H1 (cell line): Measurements from ENCODE around the gene FASLG. TPM values are rescaled to one million over a fixed set of nuclear protein-coding genes. Genes with fewer than 3 reads are reported as not detected.

Experiments used
- CTCF ChIA-PET: fragments of 300-600 bp; sonication (Branson Sonifier 250); formaldehyde crosslinking; loops from one replicate; lab custom pipeline; 2021; ENCODE audit not compliant: partially characterized antibody; lab: Charles Lee
- POLR2A ChIA-PET: fragments of 300-600 bp; sonication (Branson Sonifier 250); formaldehyde crosslinking; loops from one replicate; lab custom pipeline; 2021; ENCODE audit warnings: inconsistent platforms; ENCODE audit not compliant: partially characterized antibody; lab: Charles Lee
- DNase-seq, 2 experiments: peaks; one replicate each; pipeline versions ENCODE4 v3.0.0 to v3.0.0-alpha.2; 2010 to 2022; ENCODE audit warnings: low spot score in 2 of 2, low read depth in 1 of 2, mixed read lengths in 1 of 2
- FAIRE-seq: peaks from 2 replicates; lab custom pipeline; 2011; peaks lifted over from hg19 to GRCh38; lab: Jason Lieb, UNC
- H2AFZ ChIP-seq: 2 replicates; pipeline ENCODE4 v1.8.1; 2012; ENCODE audit warnings: low read length, inconsistent platforms
- H2AK5ac ChIP-seq: 2 replicates; pipeline ENCODE4 v1.6.1; 2013; ENCODE audit warnings: low read depth, low read length
- H2BK120ac ChIP-seq: replicated peaks from 2 replicates; pipeline ENCODE3; 2013; ENCODE audit warnings: low read depth, low read length, inconsistent platforms
- H2BK12ac ChIP-seq: 2 replicates; pipeline ENCODE4 v1.6.1; 2013; ENCODE audit warnings: low read depth, low read length
- H2BK15ac ChIP-seq: 2 replicates; pipeline ENCODE4 v1.6.1; 2013; ENCODE audit warnings: low read length
- H2BK20ac ChIP-seq: 2 replicates; pipeline ENCODE4 v1.6.1; 2013; ENCODE audit warnings: low read length
- H2BK5ac ChIP-seq: 2 replicates; pipeline ENCODE4 v1.6.1; 2013; ENCODE audit warnings: low read depth, low read length
- H3K14ac ChIP-seq: 2 replicates; pipeline ENCODE4 v1.6.1; 2013; ENCODE audit warnings: inconsistent platforms; ENCODE audit not compliant: insufficient read length
- H3K18ac ChIP-seq: 2 replicates; pipeline ENCODE4 v1.6.1; 2013; ENCODE audit warnings: low read length; ENCODE audit errors: extremely low read depth
- H3K23ac ChIP-seq: 2 replicates; pipeline ENCODE4 v1.6.1; 2013; ENCODE audit warnings: inconsistent platforms; ENCODE audit not compliant: insufficient read length
- H3K23me2 ChIP-seq: 2 replicates; pipeline ENCODE4 v1.6.1; 2013; ENCODE audit warnings: low read depth, low read length
- H3K27ac ChIP-seq: 2 replicates; pipeline ENCODE4 v1.6.1; 2011; ENCODE audit warnings: low read depth, low read length, inconsistent platforms
- H3K27me3 ChIP-seq, 4 experiments: replicated peaks in 1 of 4; 1 replicate in 1 of 4; 2 replicates in 3 of 4; pipeline versions ENCODE4 v1.6.1 to v1.8.1; 2011 to 2013; ENCODE audit warnings: low read length in 3 of 4, mild to moderate bottlenecking in 3 of 4, inconsistent platforms in 2 of 4, mixed read lengths in 2 of 4, moderate library complexity in 1 of 4; ENCODE audit not compliant: control insufficient read depth in 3 of 4, insufficient read depth in 3 of 4; ENCODE audit errors: extremely low read depth in 1 of 4
- H3K36me3 ChIP-seq, 4 experiments: 2 replicates each; pipeline versions ENCODE4 v1.6.1 to v1.8.1; 2011 to 2013; ENCODE audit warnings: mild to moderate bottlenecking in 4 of 4, low read length in 3 of 4, moderate library complexity in 2 of 4, control low read depth in 1 of 4, inconsistent platforms in 1 of 4; ENCODE audit not compliant: insufficient read depth in 4 of 4, control insufficient read depth in 2 of 4
- H3K4ac ChIP-seq: replicated peaks from 2 replicates; pipeline ENCODE3; 2013; ENCODE audit warnings: low read length, low read depth, mixed read lengths, inconsistent platforms; ENCODE audit not compliant: insufficient read length
- H3K4me1 ChIP-seq, 4 experiments: replicated peaks in 1 of 4; 1 replicate in 1 of 4; 2 replicates in 3 of 4; pipeline versions ENCODE4 v1.6.1 to v1.8.1; 2011 to 2013; ENCODE audit warnings: low read length in 3 of 4, inconsistent platforms in 2 of 4, mixed read lengths in 1 of 4; ENCODE audit not compliant: insufficient read depth in 4 of 4, control insufficient read depth in 3 of 4
- H3K4me2 ChIP-seq, 2 experiments: 2 replicates each; pipeline versions ENCODE4 v1.6.1 to v1.8.1; 2011 to 2013; ENCODE audit warnings: low read depth in 2 of 2, low read length in 2 of 2, control low read depth in 1 of 2, inconsistent platforms in 1 of 2, mild to moderate bottlenecking in 1 of 2; ENCODE audit not compliant: insufficient read depth in 1 of 2
- H3K4me3 ChIP-seq, 4 experiments: fragments of 200-600, 300-600 bp in 1 of 4; sonication (generic), shearing (Covaris generic), sonication (Bioruptor Twin) in 1 of 4; 2 replicates each; pipeline versions ENCODE4 v1.5.1 to v1.8.1; 2011 to 2016; ENCODE audit warnings: low read length in 4 of 4, low read depth in 3 of 4, control low read depth in 2 of 4, inconsistent platforms in 2 of 4, mild to moderate bottlenecking in 2 of 4, mixed read lengths in 1 of 4, moderate library complexity in 1 of 4; ENCODE audit not compliant: insufficient read depth in 2 of 4; ENCODE audit errors: extremely low read depth in 1 of 4
- H3K56ac ChIP-seq: replicated peaks from 2 replicates; pipeline ENCODE3; 2013; ENCODE audit warnings: low read depth, mild to moderate bottlenecking, mixed read lengths, low read length, inconsistent platforms; ENCODE audit not compliant: insufficient read length
- H3K79me1 ChIP-seq: 2 replicates; pipeline ENCODE4 v1.6.1; 2013; ENCODE audit warnings: low read depth, low read length, control low read depth
- H3K79me2 ChIP-seq, 2 experiments: 2 replicates each; pipeline versions ENCODE4 v1.6.1 to v1.8.1; 2012 to 2013; ENCODE audit warnings: low read length in 2 of 2, mild to moderate bottlenecking in 2 of 2, inconsistent platforms in 1 of 2; ENCODE audit not compliant: insufficient read depth in 2 of 2, control insufficient read depth in 1 of 2
- H3K9ac ChIP-seq, 4 experiments: replicated peaks in 1 of 4; 1 replicate in 1 of 4; 2 replicates in 3 of 4; pipeline versions ENCODE4 v1.6.1 to v1.8.1; 2011 to 2013; ENCODE audit warnings: low read depth in 3 of 4, low read length in 3 of 4, control low read depth in 2 of 4, mild to moderate bottlenecking in 2 of 4, moderate library complexity in 2 of 4, inconsistent platforms in 1 of 4; ENCODE audit errors: extremely low read depth in 1 of 4
- H3K9me3 ChIP-seq, 2 experiments: 2 replicates each; pipeline versions ENCODE4 v1.6.1 to v1.8.1; 2012 to 2013; ENCODE audit warnings: mild to moderate bottlenecking in 2 of 2, moderate library complexity in 2 of 2, control low read depth in 1 of 2, inconsistent platforms in 1 of 2, low read depth in 1 of 2, low read length in 1 of 2, mixed read lengths in 1 of 2; ENCODE audit not compliant: insufficient read depth in 2 of 2
- H4K20me1 ChIP-seq, 2 experiments: replicated peaks in 1 of 2; 2 replicates each; pipeline versions ENCODE3 to v1.8.1; 2011 to 2013; ENCODE audit warnings: inconsistent platforms in 2 of 2, low read length in 2 of 2, mild to moderate bottlenecking in 1 of 2; ENCODE audit not compliant: insufficient read depth in 2 of 2, control insufficient read depth in 1 of 2
- H4K5ac ChIP-seq: 2 replicates; pipeline ENCODE4 v1.6.1; 2013; ENCODE audit warnings: low read length, low read depth, mixed read lengths, inconsistent platforms; ENCODE audit not compliant: insufficient read length
- H4K8ac ChIP-seq: 2 replicates; pipeline ENCODE4 v1.8.0; 2013; ENCODE audit warnings: mild to moderate bottlenecking, moderate library complexity, low read length, inconsistent platforms; ENCODE audit not compliant: insufficient read depth; ENCODE audit errors: extremely low read depth
- H4K91ac ChIP-seq: replicated peaks from 2 replicates; pipeline ENCODE3; 2013; ENCODE audit warnings: low read length, mixed read lengths, inconsistent platforms; ENCODE audit not compliant: insufficient read length
- CBX8 ChIP-seq: fragments of 300-800, 300-1000 bp; sonication (generic); IDR thresholded peaks from 2 replicates; pipeline ENCODE4 v1.7.1; 2016; ENCODE audit warnings: low read depth, low read length, borderline replicate concordance
- CEBPB ChIP-seq: IDR thresholded peaks from 2 replicates; pipeline ENCODE4 v1.6.1; 2012; ENCODE audit warnings: low read depth, low read length
- CTBP2 ChIP-seq: IDR thresholded peaks from 2 replicates; pipeline ENCODE4 v1.7.0; 2011; ENCODE audit warnings: borderline replicate concordance, mild to moderate bottlenecking, moderate library complexity, mixed read lengths, low read length; ENCODE audit not compliant: insufficient read depth, insufficient read length
- FOSL1 ChIP-seq: IDR thresholded peaks from 2 replicates; pipeline ENCODE4 v1.6.1; 2011; ENCODE audit warnings: mild to moderate bottlenecking, low read depth, low read length, moderate library complexity; ENCODE audit not compliant: insufficient read depth
- MAFK ChIP-seq: IDR thresholded peaks from 2 replicates; pipeline ENCODE4 v1.6.1; 2012; ENCODE audit warnings: low read depth, mild to moderate bottlenecking, improper control_type of control experiment, low read length
- RAD21 ChIP-seq, 2 experiments: IDR thresholded peaks in 1 of 2; conservative IDR thresholded peaks in 1 of 2; 2 replicates each; pipeline ENCODE4 v1.6.1; 2011; ENCODE audit warnings: low read depth in 2 of 2, low read length in 2 of 2, improper control_type of control experiment in 1 of 2, inconsistent platforms in 1 of 2, mild to moderate bottlenecking in 1 of 2, moderate library complexity in 1 of 2
- RBBP5 ChIP-seq: IDR thresholded peaks from 2 replicates; pipeline ENCODE4 v1.7.1; 2012; ENCODE audit warnings: low read depth, mild to moderate bottlenecking, inconsistent platforms, low read length, moderate library complexity, borderline replicate concordance
- RFX5 ChIP-seq: IDR thresholded peaks from 2 replicates; pipeline ENCODE4 v1.6.1; 2011; ENCODE audit warnings: low read depth, low read length, improper control_type of control experiment, borderline replicate concordance
- RXRA ChIP-seq: IDR thresholded peaks from 2 replicates; pipeline ENCODE4 v1.6.1; 2011; ENCODE audit warnings: low read depth, mild to moderate bottlenecking, low read length, moderate library complexity; ENCODE audit not compliant: insufficient read depth
- SIRT6 ChIP-seq: IDR thresholded peaks from one replicate; pipeline ENCODE4 v1.7.1; 2012; ENCODE audit warnings: low read length, inconsistent platforms
- SRF ChIP-seq: IDR thresholded peaks from 2 replicates; pipeline ENCODE4 v1.6.1; 2011; ENCODE audit warnings: mild to moderate bottlenecking, low read depth, low read length, moderate library complexity
- TAF1 ChIP-seq: IDR thresholded peaks from 2 replicates; pipeline ENCODE4 v1.6.1; 2011; ENCODE audit warnings: mild to moderate bottlenecking, low read depth, low read length
- ZNF274 ChIP-seq: IDR thresholded peaks from 2 replicates; pipeline ENCODE4 v1.7.0; 2012; ENCODE audit warnings: low read length, borderline replicate concordance; ENCODE audit errors: extremely low read depth
- WGBS, 2 experiments: shearing (Covaris generic) in 1 of 2; methylation state at CpG; one replicate each; pipeline versions ENCODE4 v1.1.6 to v1.1.7; 2013 to 2015; ENCODE audit warnings: low lambda C conversion rate in 2 of 2, mixed read lengths in 2 of 2, inconsistent platforms in 1 of 2, low coverage in 1 of 2, missing lambda C conversion rate in 1 of 2; ENCODE audit not compliant: insufficient replicate concordance in 2 of 2, insufficient coverage in 1 of 2, insufficient read length in 1 of 2; ENCODE audit errors: extremely low coverage in 1 of 2, missing lambda C conversion rate in 1 of 2; 5-methylcytosine and 5-hydroxymethylcytosine counted together
- polyA plus RNA-seq, 7 experiments: library from polyadenylated mRNA; depleted of rRNA in 3 of 7; stranded (reverse) in 5 of 7; unstranded in 2 of 7; fragments of >200 nt in 5 of 7; fragments of 200-250 nt in 2 of 7; gene quantifications; 1 replicate in 5 of 7; 2 replicates in 1 of 7; 4 replicates in 1 of 7; pipeline versions ENCODE4 v1.2.1 to v1.2.3, GENCODE V29; 2011 to 2013; ENCODE audit warnings: missing spikeins in 2 of 7, mixed read lengths in 2 of 7
- total RNA-seq: library from RNA; stranded (reverse); fragmentation: NEBNext Ultra II Directional; extraction: Animal tissue kit (Norgen Biotek cat#: 25700); gene quantifications from 2 replicates; pipeline ENCODE4 v1.2.1, GENCODE V29; 2021

FASLG gene
- total and polyA plus RNA-seq, 2 of the 8 experiments (the other 6 are each of a cell fraction or from before 2014, with no cell fraction given) = not detected

DNA sequence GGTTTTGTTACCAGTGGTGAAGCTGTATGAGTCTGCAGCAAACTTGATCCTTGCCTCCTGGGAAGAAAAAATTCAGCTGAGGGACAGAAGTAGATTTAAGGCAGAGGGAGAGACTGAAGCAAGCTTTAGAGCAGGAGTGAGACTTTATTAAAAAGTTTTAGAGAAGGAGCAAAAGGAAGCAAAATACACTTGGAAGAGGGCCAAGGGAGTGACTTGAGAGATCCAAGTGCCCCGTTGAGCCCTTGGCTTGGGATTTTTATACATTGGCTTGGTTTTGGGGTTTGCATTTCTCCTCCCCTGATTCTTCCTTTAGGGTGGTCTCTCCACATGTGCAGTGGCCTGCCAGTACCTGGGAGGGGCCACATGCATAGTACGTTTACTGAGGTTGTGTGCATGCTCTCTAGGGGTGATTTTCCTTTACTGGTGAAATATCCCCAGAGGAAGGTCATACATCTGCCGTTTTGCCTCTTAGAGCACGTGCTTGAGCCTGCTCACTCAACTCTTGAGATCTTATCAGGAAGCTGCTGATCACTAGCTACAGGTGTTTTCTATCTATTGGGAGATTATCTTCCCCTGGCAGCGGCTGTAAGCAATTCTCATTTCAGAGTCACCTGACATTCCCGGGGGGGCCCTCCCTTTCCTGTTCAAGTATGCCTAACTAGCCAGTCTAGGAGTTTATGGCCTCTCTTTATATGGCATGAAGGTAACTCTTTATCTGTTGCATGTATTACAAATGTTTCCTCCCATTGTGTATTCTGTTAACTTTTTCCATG, 20.3 kb downstream of the FASLG start:
- H4K91ac ChIP-seq = no peak overlapping the region
- TF ChIP-seq RAD21 (IDR thresholded peaks at IDR 0.05 in 1 of 2, conservative IDR thresholded peaks at IDR 0.05 in 1 of 2; ENCODE audit: low read depth in 2 of 2, low read length in 2 of 2) (no peak), FOSL1 (no peak), RXRA (no peak), SIRT6 (no peak), RFX5 (no peak), TAF1 (no peak), RBBP5 (no peak), SRF (no peak), MAFK (no peak), CTBP2 (no peak), ZNF274 (no peak), CBX8 (no peak), CEBPB (no peak)

More for the DNA sequence above, 20.3 kb downstream of the FASLG start:
- CTCF ChIA-PET = interaction anchor here (0.5 to 1.5 kb wide), 4 partner anchors 47 to 1186 kb away, joined by 3 to 7 read pairs (median 5); no protein-coding TSS in a partner anchor
- no peak overlapping the region for H3K4me3 ChIP-seq
- H2AK5ac ChIP-seq = no peak overlapping the region
- H3K18ac ChIP-seq = no peak overlapping the region
- no peak overlapping the region for H2BK20ac ChIP-seq
- no peak overlapping the region for H3K4me2 ChIP-seq
- H2BK5ac ChIP-seq = no peak overlapping the region
- no peak for FAIRE-seq
- no peak overlapping the region for H4K5ac ChIP-seq
- no peak overlapping the region for H3K4ac ChIP-seq
- no peaks in the 10 kb centered on the region for H3K9me3 ChIP-seq
- H3K14ac ChIP-seq = no peak overlapping the region
- peaks cover 0 to 17% (median 0%) of the 10 kb centered on the region in 4 experiments; a peak in 3 of 7 replicates for H3K4me1 ChIP-seq
- H3K23ac ChIP-seq = no peak overlapping the region
- H3K36me3 ChIP-seq = no peaks in the 10 kb centered on the region
- H3K27me3 ChIP-seq = no peaks in the 10 kb centered on the region
- H3K9ac ChIP-seq = no peak overlapping the region
- no peak overlapping the region for H2BK120ac ChIP-seq
- H3K27ac ChIP-seq = no peak overlapping the region
- no peak overlapping the region; the same call in 1 of the 2 replicates for H2BK12ac ChIP-seq
- DNase-seq = no peak
- H2AFZ ChIP-seq = peak overlapping the region; percentile 58
- no peak overlapping the region for H3K56ac ChIP-seq
- H3K23me2 ChIP-seq = no peaks in the 10 kb centered on the region
- H3K79me2 ChIP-seq = no peaks in the 10 kb centered on the region
- no peaks in the 10 kb centered on the region for H3K79me1 ChIP-seq
- H4K20me1 ChIP-seq = no peaks in the 10 kb centered on the region
- no peak overlapping the region; the same call in 1 of the 2 replicates for H4K8ac ChIP-seq
- no peak overlapping the region for H2BK15ac ChIP-seq
- 86% methylated on average over 6 of the region's 6 CpGs; no CpG with 5 or more reads in 1 of the 2 experiments for WGBS, 2 experiments
- POLR2A ChIA-PET = no interaction called here
